Peyer's patch (tissue), 4 donors: ENCODE measurements around the gene CPNE2.
"Not testable (repeated sequence)": the region's sequence is repeated elsewhere in the genome, so short reads cannot be mapped to it uniquely, and the experiment has no call there.

ENCODE experiments used
- CTCF ChIP-seq, 6 experiments: fragments of 450-650 bp in 4 of 6; fragments of 200-600 bp in 2 of 6; sonication (generic) in 1 of 6; IDR thresholded peaks; one replicate each; pipeline ENCODE4 v1.5.1; 2017 to 2019; ENCODE audit warnings: antibody characterized with exemption in 6 of 6, mild to moderate bottlenecking in 3 of 6, moderate library complexity in 1 of 6
- POLR2A ChIP-seq, 2 donors: fragments of 450-650 bp; IDR thresholded peaks; one replicate each; pipeline ENCODE4 v1.5.1; 2017; ENCODE audit warnings: antibody characterized with exemption in 2 of 2, mild to moderate bottlenecking in 2 of 2, moderate library complexity in 2 of 2

GRCh38 chr16:57187902-57188710, 95.7 kb downstream of the CPNE2 start:
- not testable (repeated sequence) for TF ChIP-seq CTCF, POLR2A (IDR thresholded peaks at IDR 0.05)
